Sciatic nerve (tissue), 2 donors: ENCODE results near the gene EXOC4. TPM values are rescaled to one million over a fixed set of nuclear protein-coding genes. Genes with fewer than 3 reads are reported as not detected.

ENCODE experiments used
- ATAC-seq: fragments of 200-7000 bp; cut with Tn5 transposase; one replicate; pipeline ENCODE4 v1.9.1; 2020; ENCODE audit warnings: mild to moderate bottlenecking, moderate library complexity
- DNase-seq: peaks from one replicate; pipeline ENCODE4 v3.0.0-alpha.2; 2020; ENCODE audit warnings: low spot score
- intact Hi-C: fragments of 100-400 bp; cut with DNase I; formaldehyde crosslinking; loops from one replicate; pipeline ENCODE4 v1.14.2; 2022
- total RNA-seq: library from RNA; stranded (reverse); fragmentation: NEBNext Ultra II Directional; extraction: Animal tissue kit (Norgen Biotek cat#: 25700); gene quantifications from one replicate; pipeline ENCODE4 v1.2.1, GENCODE V29; 2021
- donor health status: DM: no; HTN: no; CAD: no.
- donor health status: DM: no; HTN: no; CAD: no.

EXOC4 gene
- total RNA-seq, 1 donor from 2014 or later: 109 TPM

DNA sequence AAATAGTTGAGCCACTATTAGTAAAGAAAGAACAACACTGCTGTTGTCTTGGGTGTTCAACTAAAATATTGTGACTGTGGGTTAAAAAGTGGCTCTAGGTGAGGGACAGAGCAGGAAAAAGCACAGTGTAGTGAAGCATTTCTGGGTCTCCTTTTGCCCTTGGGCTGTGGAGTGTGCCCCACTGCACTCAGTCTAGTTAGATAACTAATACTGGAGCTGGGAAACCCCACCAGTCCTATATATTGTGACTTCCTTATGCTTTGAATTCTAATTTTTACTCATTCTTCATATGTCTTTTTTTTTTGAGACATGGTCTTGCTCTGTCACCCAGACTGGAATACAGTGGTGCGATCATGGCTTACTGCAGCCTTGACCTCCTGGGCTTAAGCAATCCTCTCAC lies 195.1 kb downstream of the EXOC4 start:
- no peak for DNase-seq
- no peak for ATAC-seq
- intact Hi-C loops: no loop called here

DNA sequence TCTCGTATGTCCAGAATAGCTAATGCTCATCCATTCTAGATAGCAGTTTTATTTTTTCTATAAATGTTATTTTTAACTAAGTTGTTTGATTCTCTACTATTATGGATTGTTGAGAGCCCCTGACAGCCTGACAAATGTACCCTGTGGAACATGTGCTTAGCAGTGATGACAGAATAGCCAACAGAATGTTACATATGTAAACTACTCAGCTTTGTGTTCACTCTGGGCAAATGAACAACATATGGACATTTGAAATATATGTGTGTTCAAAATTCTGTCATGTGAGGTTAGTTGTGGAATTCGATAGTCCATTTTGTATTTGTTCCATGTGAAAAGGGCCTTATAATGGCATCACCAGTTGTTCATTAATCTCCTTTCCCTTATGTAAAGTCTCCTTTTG lies 199.7 kb downstream of the EXOC4 start:
- DNase-seq (no peak), ATAC-seq (no peak)
- intact Hi-C loops: no loop called here

DNA sequence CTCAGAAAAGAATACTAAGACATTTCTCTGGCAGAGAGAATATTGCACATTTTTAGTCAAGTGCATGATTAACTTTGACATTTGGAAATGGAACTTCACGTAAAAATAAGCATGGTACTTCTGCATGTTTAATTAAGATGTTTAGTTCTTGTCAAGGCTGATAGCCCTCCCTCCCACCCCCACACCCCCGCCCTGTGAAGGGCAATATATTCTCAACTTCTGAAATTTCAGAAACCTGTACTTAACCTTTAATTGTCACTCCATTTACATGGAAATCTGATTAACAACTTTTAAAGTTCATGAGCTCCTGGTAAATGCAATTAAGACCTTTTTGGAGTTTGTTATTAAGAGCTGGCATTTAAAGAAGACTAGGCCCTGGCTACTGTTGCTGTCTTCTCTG lies 205.8 kb downstream of the EXOC4 start:
- no peak for DNase-seq
- no peak for ATAC-seq
- intact Hi-C loops: no loop called here

DNA sequence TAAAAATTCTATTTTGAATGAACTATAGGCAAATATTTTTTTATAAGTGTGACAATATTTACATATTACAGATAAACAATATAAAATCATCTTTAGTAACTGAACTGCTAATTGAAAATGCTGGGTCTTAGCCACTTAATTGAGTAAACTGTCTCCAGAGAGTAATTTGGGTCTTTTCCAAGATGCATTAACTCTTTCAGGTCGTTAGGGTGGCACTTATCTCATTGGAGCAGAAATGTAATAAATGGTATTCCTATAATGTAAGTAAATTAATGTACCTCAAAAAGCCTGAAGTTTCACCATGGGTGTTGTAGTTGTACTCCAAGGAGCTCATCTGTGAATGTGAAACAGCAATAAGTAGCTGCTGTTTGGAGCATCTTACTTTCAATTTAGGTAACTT lies 208.5 kb downstream of the EXOC4 start:
- intact Hi-C loops: no loop called here
- DNase-seq (no peak), ATAC-seq (no peak)

DNA sequence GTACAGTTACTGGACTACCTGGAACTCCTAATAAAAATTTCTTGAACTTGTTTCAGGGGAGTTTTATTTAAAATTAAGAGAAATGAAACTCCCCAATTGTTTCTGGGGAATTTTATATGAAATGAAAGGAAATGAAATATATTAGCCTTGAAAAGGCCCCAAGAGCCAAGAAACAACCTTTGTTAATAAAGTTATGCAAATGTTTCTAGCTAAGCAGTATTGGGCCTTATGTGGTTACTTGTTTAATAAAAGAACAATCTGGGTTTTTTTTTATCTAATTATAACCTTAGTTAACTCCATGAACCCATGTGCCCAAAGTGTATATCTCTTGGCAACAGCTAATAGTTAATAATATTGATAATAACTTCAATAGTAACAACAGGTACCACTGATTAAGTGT lies 222.8 kb downstream of the EXOC4 start:
- intact Hi-C loops: no loop called here
- DNase-seq (no peak), ATAC-seq (no peak)

DNA sequence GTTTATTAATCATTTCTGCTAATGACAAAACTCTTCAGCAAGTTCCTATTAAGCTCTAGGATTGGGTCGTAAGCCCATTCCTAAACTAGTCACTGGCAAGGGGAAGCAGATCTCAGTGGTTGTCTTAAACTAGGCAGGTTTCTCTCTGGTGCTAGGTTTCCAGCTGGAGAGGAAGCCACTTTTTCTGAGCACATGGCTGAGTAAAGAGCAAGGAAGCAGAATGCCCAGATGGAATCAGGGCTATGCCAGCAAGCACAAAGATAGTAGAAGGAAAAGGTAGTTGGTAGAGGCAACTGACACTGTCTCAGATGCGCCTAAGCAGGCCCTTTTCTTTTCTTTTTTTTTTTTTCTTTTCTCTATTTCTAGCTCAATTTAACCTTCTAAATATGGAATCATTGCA lies 224.9 kb downstream of the EXOC4 start:
- intact Hi-C loops: no loop called here
- ATAC-seq (no peak), DNase-seq (no peak)

DNA sequence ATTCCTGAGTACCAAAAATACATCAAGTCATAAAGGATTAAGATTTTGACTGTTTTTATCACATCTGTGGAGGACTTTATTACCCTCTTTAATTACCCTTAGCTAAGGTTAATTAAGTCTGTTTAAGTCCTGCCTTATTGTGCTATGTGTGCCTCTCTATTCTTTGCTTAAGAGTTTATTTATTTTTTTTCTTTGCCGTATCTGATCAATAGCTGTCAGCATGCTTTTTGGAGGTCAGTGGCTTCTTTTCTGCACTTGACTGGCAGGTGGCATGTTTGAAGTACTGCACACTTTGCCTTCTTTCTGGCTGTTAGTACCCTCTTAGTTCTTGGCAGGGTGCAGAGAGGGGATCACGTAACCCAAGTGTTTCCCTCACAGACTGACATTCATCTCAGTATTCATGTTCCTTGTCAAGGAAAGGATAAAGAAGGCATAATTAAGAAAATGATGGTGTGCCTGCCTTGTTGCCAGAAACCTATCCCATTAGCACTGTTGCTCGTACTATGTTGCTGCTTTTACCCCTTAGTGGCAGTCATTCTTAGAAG lies 225.8 kb downstream of the EXOC4 start:
- intact Hi-C loops: no loop called here
- ATAC-seq: no peak

DNA sequence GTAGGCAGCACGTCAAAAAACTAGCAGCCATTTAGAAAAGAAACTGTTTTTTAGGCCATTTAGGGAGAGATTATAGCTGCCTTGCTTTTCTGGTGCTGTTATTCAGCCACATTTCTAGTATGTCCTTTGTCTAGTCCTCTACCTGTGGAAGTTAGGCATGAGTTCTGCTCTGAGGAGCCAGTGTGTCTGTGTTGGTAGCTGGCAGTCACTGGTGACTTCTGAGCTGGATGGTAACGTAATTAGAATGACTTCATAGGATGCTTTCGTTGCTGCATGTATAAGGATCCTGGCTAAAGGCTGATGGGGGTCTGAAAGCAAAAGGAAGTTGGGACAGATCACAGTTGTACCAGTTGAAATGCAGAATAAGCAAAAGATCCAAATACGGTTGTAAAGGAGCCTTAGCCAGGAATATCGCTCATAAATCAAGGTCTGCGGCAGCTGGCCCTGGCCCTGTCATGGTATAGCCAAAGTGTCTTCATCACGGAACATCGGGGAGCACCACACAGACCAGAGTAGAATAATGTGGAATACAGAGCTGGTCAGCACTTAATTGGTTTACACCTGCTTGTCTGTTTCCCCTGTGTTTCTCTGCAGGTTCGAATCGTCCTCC lies 226.7 kb downstream of the EXOC4 start:
- intact Hi-C loops: no loop called here
- DNase-seq (no peak), ATAC-seq (no peak)

More for the DNA sequence above, 225.8 kb downstream of the EXOC4 start:
- DNase-seq: no peak

DNA sequence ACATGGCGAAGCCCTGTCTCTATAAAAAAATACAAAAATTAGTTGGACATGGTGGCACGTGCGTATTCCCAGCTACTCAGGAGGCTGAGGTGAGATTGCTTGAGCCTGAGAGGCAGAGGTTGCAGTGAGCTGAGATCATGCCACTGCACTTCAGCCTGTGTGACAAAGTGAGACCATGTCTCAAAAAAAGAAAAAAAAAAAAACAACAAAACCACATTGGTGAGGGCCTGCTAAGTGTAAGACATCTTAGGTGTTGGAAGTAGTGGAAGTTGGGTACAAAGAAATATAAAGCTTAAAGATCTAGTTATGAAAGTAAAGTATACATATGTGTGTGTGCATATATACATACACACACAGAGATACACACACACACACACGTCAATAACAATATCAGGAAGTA lies 228.0 kb downstream of the EXOC4 start:
- intact Hi-C loops: no loop called here
- ATAC-seq: no peak
- no peak for DNase-seq

DNA sequence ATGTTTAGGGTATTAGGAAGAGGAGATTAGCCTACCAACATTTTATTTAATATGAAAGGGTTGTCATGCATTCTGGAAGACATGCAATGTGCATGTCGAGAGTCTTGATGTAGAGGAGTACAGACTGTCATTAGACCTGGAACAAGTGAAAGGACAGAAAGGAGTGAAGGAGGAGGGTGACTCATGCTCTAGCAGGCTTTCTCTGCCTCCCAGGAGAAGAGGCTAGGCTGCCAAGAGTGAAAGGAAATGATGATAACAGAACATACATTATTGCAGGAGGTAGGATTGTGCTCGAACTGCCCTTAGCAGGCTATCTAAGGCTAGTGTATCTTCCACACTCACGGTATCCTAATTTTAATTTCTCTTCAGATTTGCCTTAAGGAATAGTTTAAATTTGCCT lies 228.8 kb downstream of the EXOC4 start:
- DNase-seq (no peak), ATAC-seq (no peak)
- intact Hi-C loops: no loop called here

DNA sequence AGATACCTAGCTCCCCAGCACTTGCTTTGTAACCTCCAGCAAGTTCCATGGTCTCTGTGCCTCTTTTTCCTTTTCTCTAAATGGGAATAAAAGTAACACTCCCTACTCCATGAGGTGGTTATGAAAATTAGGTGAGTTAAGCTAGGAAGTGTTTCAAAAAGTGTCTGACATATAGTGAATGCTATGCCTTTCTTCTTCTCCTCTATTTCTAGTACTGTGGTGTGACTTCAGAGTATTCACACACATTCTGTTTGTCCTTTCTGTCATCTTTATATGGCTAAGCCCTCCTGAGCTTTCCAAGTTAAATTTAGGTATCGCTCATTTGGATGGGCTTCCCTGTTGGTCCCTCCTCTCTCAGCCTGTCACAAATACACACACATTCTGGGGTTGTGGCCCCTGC lies 229.7 kb downstream of the EXOC4 start:
- no peak for ATAC-seq
- intact Hi-C loops: no loop called here
- DNase-seq: no peak

DNA sequence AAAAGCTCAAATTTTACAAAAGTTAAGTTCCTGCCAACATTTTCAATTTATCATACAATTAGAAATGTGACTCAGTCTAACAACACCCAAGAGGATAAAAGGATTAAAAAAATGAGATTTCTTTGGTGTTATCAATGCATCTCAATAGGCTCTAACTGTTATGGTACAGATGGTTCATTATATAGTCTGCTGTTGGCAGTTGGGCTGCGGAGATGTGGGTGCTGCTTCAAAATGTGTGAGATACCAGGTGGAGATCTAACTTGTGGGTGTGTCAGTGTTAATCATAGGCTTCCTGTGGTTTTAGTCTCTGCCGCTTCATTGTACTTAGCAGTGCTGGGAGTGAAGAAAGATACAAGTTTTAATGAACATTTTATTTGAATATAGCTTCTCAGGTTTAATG lies 231.2 kb downstream of the EXOC4 start:
- DNase-seq (no peak), ATAC-seq (no peak)
- intact Hi-C loops: no loop called here

DNA sequence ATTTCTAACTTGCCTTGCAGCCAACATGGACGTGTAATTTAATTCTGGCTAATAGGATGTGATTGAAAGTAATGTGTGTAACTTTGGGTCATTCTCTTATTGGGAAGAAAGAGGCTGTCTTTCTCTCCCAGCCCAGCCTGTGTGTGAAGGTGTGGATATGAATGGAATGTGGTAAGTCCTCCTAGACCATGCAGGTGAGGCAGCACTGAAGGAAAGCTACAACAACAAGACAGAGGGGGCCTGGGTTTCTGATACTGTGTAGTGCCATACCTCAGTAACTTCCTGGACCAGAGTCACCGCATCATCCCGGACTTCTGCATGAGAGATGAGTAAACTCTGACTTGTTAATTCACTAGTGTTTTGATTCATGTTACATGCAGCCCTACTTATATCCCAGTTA lies 237.0 kb downstream of the EXOC4 start:
- intact Hi-C loops: no loop called here
- ATAC-seq (no peak), DNase-seq (no peak)

DNA sequence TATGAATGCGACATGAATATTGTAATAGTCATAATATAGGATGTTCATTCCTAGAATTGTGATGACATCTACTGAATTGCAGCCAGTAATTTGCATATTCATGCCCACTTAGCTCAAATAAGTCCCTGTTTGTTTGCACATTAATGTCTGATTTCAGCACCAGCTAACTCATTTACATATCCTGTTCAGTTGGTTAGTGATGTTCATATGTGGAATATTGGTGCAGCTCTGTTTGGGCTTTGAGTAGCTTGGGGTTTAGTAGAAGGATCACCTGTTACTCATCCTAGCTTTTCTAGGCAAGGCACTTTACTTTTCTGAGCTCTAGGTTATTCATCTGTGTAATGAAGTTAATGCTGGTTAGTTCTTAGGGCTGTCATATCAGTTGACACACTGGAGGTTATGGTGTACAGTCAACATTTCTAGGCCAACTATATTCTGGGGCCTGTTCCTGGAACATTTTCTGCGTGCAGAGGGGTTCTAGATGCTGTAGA lies 238.4 kb downstream of the EXOC4 start:
- DNase-seq: no peak
- intact Hi-C loops: no loop called here
- ATAC-seq: no peak

DNA sequence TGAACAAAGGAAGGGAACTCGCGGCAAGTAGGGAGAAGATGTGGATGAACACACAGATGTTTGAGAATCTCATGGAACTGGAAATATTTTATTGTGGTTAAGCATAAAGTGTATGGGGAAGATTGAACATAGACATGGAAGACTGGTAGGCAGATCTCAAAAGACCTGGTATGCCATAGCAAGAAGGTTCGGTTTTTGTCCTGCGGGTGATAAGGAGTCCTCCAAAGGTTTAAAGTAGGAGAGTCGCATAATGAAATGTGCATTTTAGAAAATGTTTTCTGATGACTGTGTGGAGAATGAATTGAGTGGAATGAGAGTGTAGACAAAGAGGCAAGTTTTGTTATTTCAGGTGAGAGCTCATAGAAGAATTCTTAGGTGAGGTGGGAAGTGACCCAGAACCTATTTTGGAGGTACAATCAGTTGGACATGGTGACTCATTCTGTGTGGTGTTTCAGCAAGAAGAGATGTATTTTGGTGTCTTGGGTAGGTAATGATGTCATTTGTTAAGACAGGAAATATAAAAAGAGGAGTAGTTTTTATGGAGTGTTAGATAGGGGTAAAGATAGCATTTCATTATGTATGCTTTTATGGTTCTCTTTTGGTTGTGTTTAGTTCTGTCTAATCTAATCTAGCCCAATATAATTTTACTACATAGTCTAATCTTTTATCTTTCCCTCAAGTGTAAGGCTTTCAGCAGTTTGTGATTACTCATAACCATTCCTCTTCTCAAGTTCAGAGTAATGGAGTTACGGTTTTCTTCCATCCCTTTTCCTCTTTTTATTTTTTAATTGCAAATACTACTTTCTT lies 239.2 kb downstream of the EXOC4 start:
- ATAC-seq: no peak
- DNase-seq: no peak
- intact Hi-C loops: no loop called here

DNA sequence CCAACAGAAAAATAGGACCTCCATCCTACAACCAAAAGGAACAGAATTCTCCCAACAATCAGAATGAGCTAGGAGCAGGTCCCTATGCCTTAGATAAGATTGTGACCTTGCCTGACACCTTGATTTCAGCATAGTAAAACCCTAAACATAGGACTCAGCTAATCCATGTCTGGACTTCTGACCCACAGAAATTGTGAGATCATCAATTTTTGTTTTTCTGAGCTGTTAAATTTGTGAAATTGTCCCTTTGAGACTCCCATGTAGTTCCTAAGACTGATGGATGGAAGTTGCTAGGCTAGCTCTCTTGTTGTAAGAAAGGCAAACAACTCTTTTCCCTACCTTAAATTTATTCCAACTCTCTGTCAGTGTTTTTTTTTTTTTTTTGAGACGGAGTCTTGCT lies 244.2 kb downstream of the EXOC4 start:
- DNase-seq (no peak), ATAC-seq (no peak)
- intact Hi-C loops: loop anchor here (5.0 kb wide), 1 partner anchor 1265 kb away; no protein-coding TSS in a partner anchor

DNA sequence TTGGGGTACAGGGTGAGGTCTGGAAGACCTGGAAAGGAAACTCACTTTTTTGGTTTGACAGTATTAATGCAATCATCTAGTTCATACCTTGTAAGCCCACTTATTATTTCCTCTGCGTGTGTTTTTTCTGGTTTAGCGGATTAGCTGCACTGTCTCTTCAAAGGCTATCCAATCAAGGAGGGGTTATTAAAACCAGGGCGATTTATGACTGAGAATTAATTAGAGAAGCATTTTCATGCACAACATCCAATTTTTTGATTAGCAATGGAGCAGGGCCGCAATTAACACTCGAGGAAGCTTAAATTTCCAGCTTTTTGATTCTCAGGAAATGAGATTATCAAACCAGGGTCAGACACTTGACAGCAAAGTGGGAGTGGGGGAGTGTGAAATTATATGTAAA lies 248.9 kb downstream of the EXOC4 start:
- ATAC-seq: no peak
- DNase-seq: no peak
- intact Hi-C loops: no loop called here

DNA sequence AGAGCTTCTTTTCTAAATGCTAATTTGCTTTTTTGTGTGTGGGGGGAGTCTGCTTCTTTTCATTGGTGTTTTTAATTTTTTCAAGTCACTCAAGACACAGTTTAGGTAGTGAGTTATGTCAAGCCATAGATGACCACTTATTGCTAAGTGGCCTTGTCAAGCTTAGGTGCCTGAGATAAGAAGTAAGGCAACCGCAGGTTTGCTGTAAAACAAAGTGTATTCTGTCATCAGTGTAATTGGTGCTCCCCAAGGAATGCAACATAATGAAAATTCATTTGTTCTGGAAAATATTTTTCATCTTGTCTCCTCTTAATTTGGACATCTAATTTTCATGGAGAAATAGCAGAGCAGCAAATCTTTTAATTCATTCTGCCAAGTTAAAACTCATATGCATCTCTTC lies 249.6 kb downstream of the EXOC4 start:
- intact Hi-C loops: no loop called here
- ATAC-seq (no peak), DNase-seq (no peak)

DNA sequence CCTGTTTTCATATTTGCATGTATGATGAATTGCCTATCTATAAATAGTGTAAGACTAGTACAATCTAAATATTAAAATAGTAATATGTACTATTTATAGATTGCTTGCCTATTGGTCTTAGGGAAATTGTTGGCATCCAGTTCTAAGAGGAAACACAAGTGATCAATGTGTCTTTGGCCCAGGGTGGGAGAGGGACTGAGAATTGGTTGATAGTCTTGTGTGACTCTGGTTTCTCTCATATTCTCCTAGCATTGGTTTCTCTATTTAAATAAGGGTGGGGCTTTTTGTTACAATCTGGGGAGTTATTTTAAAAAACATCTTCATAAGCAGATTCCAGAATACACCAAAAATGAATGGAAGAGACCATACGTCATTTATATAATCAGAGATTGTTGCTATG lies 250.1 kb downstream of the EXOC4 start:
- intact Hi-C loops: no loop called here
- no peak for DNase-seq
- ATAC-seq: no peak

DNA sequence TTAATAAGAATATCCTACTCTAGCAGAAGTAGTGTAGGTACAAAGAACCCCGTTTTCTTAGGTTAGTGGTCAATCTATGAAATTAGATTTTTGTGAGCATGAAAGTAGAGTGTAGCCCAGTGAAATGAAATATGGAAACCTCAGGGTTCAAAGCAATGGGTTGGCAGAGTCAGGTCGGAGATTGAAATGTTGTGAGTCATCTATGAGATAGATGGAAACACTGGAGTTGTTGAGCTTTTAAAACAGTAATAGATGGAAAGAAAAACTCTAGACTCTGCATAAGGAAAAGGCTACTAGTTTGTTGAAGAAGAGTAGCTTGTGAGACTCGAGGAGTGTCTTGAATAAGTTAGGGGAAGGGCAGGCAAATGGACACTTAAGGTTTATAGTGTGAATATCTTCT lies 251.9 kb downstream of the EXOC4 start:
- intact Hi-C loops: no loop called here
- DNase-seq: no peak
- ATAC-seq: no peak

DNA sequence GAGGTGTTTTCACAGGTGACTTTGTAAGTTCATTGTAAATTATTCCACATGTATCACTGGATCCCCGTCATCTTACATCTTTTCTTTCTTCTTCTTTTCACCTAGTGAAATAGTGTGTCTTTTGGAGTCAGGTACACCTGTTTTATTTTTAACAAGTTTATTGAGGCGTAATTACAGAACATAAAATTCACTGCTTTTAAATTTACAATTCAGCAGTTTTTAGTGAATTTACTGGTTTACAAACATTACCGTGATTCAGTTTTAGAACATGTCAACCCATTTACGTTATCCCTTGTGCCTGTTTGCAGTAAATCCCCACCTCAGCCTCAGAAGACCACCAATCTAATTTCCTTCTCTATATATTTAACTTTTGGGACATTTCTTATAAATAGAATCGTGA lies 256.9 kb downstream of the EXOC4 start:
- no peak for ATAC-seq
- DNase-seq: no peak
- intact Hi-C loops: no loop called here
